DMS114 treated with DMSO at 0.1 percent for 48 hours (cell line): ENCODE results near the gene CDCA7L.
"Not testable (repeated sequence)": the region's sequence is repeated elsewhere in the genome, so short reads cannot be mapped to it uniquely, and the experiment has no call there.

ENCODE experiments used
- DNase-seq: peaks from one replicate; lab custom pipeline; 2025; ENCODE audit not compliant: unreplicated experiment; lab: John Stamatoyannopoulos, UW

The CDCA7L gene

DNA sequence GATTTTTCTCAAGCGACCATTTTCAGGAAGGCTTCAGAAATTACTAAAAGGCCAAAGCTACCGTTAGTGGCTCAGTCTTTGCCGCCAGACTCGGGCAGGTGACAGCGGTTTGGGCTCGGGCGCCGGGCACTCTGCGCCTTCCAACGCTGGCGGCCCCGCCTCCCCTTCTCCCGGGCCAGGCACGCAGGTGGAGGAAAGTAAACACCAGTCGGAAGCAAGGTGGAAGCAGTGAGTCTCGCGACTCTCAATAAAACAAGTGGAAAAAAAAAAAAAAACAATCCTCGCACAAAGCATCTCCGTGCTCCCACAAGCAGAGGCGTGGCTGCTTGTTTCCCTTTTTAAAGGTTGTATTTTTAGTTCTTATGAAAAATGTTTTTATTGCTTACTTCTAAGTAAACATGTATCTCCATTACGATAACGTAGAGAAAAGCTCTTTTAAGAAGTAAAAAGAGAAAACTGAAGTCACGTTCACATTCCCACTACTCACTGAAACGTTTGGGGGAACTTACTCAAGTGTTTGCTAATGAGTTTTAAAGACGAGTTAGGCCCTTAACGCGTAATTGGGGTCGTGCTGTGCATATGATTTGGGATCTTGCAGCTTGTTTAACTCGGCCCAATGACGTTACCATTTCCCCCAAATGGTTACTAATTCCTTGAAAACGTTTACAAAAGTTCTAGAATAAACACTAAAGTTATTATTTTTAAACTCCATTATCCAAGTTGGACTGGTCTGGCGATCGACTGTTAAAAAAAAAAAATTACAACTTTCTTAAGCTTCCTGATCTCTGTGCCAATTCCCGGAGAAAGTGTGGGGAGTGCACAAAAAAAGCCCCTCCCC, 864 bp downstream of the CDCA7L start:
- peak; percentile 32 for DNase-seq

DNA sequence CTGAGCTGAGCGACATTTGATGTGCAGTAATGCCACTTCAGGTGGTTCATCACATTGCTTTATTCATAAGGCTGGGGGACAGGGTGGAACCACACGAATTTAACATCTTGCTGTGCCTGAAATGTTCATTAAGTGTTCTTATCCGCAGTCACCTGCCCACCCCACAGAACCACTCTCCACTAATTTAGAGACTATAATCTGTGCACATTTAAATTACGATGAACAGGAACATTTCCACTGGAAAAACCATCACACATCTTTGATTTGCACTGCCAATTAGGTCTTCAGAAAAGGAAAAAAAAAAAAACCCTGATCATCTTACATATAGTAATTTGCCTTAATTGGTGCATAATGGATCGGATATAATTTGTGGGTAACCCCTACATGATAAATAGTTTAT, 2.3 kb downstream of the CDCA7L start:
- no peak for DNase-seq

- no peak for DNase-seq
Measured at GRCh38 chr7:21942955-21943354, 2.7 kb downstream of the CDCA7L start.

DNA sequence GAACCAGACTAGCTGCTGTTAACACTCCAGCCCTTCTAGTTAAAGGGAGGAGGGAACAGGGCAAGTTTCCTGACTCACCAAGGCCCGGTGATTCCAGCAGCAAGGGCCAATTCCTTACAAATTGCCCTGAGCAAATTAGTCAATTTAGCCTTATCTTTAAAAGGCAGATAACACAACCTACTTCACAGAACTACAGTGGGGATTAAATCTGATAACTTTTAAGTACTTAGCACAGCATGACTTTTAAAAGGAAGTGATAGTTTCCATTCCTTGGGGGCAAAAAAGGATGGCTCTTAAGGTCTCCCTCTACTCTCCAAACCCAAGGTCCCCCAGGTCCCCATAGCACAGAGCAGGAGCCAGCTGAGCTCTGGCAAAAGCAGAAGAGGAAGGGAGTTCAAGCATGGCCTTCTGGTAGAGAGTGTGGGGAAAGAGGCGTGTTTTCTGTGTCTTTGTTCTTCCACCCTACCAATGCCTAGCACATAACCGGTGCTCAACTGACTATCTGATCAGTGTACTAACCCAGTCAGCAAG, 4.0 kb downstream of the CDCA7L start:
- no peak for DNase-seq

DNA sequence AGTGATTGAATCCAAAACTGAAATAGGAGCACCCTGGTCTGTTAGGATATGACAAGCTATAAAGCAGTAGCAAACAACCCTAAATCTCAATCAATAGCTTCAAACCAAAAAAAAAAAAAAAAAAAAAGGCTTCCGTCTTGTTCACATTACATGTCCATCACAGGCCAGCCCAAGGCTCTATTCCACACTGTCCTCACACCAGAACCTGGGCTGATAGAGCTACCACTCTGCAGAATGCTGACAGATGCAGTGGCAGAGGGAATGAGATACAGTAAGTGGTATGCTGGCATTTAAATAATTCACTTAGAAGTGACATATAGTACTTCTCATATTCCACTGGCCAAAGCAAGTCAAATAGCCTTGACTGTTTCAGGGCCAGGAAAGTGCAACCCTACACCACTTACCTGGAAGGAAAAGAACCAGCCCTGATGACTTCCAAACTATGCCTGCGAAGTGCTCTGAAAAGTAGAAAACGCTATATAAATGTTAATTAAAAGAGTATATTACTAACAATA, 5.8 kb downstream of the CDCA7L start:
- DNase-seq, result no peak

- DNase-seq, result no peak
Measured at GRCh38 chr7:21939136-21939857, 6.4 kb downstream of the CDCA7L start.

- DNase-seq, result no peak
Measured at GRCh38 chr7:21938463-21938862, 7.2 kb downstream of the CDCA7L start.

GRCh38 chr7:21934808-21935207, 10.9 kb downstream of the CDCA7L start:
- DNase-seq, result no peak

GRCh38 chr7:21933293-21933692, 12.4 kb downstream of the CDCA7L start:
- not testable (repeated sequence) for DNase-seq

- DNase-seq, result no peak
Measured at GRCh38 chr7:21927693-21928092, 18.0 kb downstream of the CDCA7L start.

GRCh38 chr7:21926448-21926847, 19.3 kb downstream of the CDCA7L start:
- DNase-seq, result no peak

DNA sequence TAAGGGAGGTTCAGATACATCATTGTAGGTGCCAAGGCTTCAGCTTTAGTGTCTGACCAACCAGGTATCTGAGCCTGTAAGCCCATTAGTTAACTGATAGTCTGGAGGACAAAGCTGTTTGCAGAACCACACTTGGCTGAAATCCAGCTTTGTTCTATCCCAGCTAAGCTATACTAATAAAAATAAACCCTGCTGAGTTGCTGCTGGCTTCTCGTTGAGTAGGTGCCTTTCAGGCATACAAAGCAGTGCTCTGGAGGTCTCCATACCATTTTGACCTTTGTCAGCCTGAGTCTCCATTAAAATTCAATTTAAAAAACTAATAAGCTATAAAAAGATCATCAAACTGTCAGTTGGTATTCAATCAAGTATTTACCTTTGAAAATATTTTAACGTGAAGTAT, 22.0 kb downstream of the CDCA7L start:
- DNase-seq, result no peak

DNA sequence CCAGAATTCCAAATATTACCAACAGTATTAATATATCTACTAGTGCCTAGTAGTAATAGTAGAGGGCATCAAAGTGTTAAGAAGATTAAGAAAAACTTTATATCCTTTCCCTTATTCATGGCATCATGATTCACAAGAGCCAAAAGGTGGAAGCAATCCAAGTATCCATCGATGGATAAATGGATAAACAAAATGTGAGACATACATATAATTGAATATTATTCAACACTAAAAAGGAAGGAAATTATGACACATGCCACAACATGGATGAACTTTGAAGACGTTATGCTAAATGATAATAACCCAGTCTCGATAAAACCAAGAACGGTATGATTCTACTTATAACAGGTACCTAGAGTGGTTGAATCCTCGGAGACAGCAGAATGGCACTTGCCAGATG, 23.1 kb downstream of the CDCA7L start:
- no peak for DNase-seq

DNA sequence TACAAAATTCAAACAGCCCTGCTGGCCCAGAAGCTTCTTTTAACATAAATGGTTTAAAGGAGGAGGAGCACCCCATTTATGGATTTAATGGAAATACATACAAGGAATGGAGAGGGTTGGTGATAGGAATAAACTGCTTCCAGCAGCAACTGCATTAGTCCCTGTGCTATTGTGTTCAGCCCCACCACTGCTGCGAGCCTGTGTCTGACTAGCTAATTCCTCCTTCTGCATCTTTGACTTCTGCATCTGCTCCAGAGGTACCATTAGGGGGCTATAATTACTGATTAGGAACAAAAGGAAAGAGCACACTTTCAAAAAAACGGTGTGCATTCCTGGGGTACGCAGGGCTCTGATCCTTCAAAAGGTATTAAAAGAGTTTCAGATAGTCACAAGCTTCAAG, 24.8 kb downstream of the CDCA7L start:
- DNase-seq, result no peak

DNA sequence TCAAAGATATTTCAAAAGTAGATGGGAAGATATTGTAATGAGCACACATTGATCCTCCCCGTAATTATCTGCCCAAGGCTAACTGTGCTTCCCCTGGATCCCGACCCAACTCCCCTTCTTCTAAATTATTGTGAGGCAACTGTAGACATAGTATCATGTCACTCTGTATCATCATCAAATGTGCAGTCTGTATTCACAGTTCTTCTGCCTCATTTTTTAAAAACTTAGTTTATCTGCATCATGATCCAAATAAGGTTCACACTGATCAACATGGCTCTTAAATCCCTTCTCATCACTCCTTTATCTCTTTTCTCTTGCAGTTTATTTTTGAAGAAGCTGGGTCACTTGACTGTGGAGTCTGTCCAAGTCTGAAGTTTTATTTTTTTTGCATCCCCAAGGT, 27.5 kb downstream of the CDCA7L start:
- DNase-seq, result no peak

DNA sequence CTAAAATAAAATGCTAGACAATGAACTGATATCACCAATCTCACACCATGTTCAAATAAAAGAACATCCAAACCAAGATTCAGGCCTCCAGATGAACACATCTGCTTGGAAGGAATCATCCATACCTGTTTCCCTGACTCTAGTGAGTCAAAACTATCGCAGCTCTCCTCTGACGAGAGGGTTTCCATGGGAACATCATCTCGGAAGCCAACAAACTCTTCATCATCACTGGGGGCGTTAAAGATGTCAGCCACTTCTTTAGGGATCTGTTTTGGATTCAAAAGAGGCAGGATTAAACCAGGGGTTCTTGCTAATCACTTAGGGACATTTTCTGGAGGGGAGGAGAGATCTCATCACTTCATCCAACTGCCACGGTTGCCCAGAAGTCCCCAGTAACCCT, 29.1 kb downstream of the CDCA7L start:
- DNase-seq, result no peak

DNA sequence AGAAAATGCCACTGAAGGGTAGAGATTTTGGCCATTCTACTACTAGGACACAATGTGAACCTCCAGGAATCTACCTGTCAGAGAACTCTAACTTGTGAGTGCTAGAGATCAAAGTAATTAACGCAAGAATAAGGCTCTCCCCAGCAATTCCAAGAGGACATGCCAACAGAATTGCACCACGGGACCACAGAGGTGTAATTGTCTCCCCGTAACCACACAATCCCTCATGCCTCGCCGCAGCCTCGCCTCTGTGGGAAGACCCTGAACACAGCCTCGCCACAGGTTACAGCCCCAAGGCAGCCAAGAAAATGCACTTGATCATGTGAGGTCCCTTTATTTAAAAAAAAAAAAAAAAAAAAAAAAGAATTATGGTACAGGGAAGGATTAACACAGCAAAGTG, 29.5 kb downstream of the CDCA7L start:
- DNase-seq, result no peak

GRCh38 chr7:21915140-21915539, 30.6 kb downstream of the CDCA7L start:
- DNase-seq, result no peak

DNA sequence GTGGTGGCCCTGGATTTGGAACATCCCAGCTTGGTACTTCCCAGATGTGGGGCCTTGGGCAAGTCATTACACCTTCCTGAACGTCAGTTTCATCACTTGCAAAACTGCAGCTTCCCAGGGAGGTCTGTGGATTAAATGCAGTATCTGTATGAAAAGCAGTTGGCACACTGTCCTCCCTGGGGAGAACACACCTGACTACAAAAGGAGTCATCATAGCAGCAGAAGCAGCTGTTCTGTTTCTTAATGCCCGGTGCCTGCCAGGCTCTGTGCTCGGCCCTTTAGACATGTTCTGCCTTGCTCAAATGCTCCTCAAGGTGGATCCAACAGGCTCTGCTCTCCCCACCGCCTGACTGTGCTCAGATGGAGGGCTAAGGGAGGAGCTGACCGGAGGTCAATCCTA, 31.0 kb downstream of the CDCA7L start:
- DNase-seq, result no peak

GRCh38 chr7:21912931-21913780, 32.5 kb downstream of the CDCA7L start:
- DNase-seq, result no peak

DNA sequence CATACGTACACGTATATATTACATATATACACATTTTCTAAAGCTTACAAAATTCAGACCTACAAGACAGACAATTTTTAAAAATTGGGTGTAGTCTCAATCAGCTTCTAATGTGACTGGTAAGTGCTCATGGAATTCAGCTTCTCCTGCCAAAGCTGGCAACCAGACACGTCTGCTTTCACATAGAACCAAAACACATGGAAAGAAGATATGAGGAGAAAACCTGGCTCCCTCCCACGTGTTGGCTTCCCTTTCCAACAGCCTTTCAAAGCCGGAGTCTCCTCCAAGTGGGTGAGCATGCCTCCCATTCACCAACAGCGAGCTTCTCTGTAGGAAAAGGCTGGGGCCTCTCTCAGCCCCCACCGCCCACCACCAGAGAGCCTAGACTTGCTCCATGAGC, 33.4 kb downstream of the CDCA7L start:
- no peak for DNase-seq
